Activated CD4-positive, CD25-positive, alpha-beta regulatory T cell treated with anti-CD3 and anti-CD28 coated beads, Interleukin-2, amount 50 U/mL, for 16 hours (primary cell): ENCODE data around the gene ASGR1.
A peak's percentile ranks its signal among the peaks of the same experiment; 100 is the strongest.
"Not testable (repeated sequence)": the region's sequence is repeated elsewhere in the genome, so short reads cannot be mapped to it uniquely, and the experiment has no call there.

Experiments used
- DNase-seq: peaks from one replicate; pipeline ENCODE4 v3.0.0-alpha.2; 2020; ENCODE audit warnings: low read depth, low spot score

ASGR1 gene

GRCh38 chr17:7191069-7191468, 11.9 kb upstream of the ASGR1 start:
- DNase-seq: no peak

DNA sequence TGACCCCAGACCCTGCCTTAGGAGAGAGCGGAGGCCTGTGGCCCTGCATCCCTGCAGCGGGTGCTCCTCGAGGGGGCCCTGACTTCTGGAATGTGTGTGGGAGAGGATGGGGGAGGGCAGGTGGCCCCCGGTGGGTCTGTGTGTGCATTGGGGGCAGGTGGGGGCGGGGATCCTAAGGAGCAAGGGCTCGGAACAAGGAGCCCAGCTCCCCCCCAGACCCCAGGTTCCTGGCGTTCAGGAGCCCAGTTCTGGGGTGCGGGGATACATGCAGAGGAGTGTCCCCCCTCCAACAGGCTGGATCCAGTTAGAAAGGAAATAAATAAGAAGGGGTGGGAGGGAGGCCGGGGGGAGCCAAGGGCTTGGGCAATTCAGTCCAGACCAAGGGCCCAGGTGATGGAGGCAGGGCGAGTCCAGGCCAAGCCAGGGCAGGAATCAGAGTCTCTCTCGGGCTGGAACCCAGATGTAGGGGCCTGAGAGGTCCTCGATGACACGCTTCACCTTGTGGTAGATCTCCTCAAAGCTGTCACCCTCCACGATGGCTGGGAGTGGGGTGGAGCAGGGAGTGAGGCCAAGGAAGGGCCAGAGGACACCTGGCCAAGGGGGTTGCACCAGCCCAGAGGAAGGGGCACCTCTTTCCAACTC, 11.2 kb upstream of the ASGR1 start:
- no peak for DNase-seq

DNA sequence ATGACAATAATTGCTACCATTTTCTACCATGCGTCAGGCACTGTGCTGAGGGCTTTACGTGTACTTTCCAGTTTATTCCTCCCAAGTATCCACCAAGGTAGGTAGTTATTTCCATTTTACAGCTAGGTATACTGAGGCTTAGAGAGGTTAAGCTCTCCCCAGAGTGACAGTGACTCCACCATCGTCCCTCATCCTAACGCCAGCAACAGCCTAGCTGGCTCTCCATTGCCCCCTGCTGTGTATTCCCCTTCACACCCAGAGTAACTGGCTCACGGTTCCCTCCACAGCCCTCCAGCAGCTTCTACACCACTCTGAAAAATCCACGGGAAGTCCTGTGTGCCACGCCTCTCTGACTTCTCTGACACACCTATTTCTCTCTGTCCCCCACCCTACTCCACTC, 7.1 kb upstream of the ASGR1 start:
- no peak for DNase-seq

- no peak for DNase-seq
These were observed 5.5 kb upstream of the ASGR1 start for GRCh38 chr17:7184647-7185046.

DNA sequence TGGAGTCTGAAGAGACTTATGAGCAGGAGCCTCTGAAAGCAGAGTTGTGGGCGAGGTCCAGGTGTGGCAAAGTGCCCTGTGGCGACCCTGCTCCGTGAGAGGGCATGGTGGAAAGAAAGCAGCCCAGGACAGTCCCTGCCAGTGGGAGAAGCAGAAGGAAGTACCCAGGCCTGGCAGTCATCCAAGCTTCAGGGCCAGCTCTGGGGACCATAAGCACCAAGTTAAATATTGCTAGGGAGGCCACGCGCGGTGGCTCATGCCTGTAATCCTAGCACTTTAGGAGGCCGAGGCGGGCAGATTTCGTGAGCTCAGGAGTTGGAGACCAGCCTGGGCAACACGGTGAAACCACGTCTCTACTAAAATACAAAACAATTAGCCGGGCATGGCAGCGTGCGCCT, 4.9 kb upstream of the ASGR1 start:
- no peak for DNase-seq

DNA sequence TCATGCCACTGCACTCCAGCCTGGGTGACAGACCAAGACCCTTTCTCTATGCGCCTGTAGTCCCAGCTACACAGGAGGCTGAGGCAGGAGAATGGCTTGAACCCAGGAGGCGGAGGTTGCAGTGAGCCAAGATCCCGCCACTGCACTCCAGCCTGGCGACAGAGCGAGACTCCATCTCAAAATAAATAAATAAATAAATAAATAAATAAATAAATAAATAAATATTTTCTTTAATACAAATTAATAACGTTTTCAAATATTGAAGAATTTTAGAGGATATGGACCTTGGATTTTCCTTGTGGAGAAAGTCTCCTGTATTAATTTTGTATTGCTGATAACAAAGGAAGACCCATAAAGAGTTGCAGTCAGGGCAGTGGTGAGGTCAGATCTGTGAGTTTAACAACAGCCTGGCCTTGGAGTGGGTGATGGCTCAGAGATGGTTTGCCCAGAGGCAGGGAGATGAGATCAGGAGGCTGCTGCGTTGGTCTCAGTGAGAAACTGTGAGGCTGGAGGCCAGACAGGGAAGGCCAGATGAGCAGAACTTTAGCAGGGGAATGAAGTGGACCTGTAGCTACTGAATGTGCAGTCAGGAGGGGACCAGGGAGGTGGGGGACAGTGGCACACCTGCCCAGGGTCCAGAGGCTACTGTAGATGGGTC, 4.4 kb upstream of the ASGR1 start:
- no peak for DNase-seq

- not testable (repeated sequence) for DNase-seq
These were observed 2.9 kb upstream of the ASGR1 start for GRCh38 chr17:7182101-7182500.

- DNase-seq: no peak
These were observed 225 bp downstream of the ASGR1 start for GRCh38 chr17:7178973-7179316.

- DNase-seq: no peak
These were observed 1.2 kb downstream of the ASGR1 start for GRCh38 chr17:7177954-7178477.

- DNase-seq: peak; percentile 26
These were observed 1.8 kb downstream of the ASGR1 start for GRCh38 chr17:7177191-7177953.

DNA sequence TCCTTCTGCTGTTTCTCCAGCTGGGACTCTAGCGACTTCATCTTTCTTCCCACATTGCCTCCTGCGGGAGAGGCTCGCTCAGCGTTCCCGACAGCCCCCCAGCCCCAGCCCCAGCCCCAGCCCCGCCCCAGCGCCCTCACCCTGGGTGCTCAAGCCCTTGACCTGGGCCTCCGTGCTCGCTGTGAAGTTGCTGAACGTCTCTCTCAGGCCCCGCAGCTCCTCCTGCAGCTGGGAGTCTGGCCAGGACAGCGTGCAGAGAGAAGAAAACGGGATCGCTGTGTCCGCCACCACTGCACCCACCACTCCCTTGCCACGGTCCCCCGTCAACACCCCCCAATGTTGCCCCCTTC, 2.4 kb downstream of the ASGR1 start:
- DNase-seq: no peak

GRCh38 chr17:7176107-7176840, 2.9 kb downstream of the ASGR1 start:
- no peak for DNase-seq

GRCh38 chr17:7175330-7175733, 3.8 kb downstream of the ASGR1 start:
- no peak for DNase-seq

- no peak for DNase-seq
These were observed 4.4 kb downstream of the ASGR1 start for GRCh38 chr17:7174603-7175326.

DNA sequence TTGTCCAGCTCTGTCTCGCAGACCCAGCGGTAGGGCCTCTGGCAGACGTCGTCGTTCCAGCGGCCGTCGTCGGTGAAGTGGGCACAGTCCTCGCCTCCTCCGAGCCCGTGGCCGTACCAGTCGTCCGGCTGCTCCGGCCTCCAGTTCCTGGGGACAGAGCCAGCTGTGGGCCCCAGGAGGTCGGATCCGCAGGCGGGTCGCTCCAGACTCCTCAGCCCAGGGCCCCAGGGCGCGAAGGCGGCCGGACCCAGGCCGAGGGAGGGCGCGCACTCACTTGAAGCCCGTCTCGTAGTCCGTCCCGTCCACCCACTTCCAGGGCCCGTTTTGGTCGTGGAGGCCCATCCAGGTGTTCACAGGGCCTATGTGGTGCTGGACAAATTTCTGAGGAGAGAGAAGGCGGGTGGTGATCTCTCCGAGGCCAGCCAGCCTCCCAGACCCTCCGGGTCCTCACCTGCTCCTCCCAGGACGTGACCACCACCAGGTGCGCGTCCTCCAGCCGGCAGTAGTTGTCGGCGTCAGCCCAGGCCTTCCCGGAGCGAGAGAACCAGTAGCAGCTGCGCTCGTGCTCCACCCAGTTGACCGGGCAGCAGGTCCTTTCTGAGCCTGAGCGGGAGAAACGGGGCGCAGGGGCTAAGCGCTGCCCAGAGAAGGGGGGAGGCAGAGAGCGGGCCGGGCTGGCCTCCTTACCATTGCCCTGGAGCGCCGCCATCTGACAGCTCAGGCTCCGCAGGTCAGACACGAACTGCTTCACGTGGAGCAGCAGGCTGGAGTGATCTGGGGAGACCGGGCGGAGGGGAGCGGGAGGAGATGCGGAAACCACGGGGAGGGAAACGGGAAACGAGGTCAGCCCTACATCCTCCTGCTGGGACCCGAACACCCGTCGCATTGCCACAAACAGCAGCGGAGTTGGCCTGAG, 5.2 kb downstream of the ASGR1 start:
- no peak for DNase-seq

DNA sequence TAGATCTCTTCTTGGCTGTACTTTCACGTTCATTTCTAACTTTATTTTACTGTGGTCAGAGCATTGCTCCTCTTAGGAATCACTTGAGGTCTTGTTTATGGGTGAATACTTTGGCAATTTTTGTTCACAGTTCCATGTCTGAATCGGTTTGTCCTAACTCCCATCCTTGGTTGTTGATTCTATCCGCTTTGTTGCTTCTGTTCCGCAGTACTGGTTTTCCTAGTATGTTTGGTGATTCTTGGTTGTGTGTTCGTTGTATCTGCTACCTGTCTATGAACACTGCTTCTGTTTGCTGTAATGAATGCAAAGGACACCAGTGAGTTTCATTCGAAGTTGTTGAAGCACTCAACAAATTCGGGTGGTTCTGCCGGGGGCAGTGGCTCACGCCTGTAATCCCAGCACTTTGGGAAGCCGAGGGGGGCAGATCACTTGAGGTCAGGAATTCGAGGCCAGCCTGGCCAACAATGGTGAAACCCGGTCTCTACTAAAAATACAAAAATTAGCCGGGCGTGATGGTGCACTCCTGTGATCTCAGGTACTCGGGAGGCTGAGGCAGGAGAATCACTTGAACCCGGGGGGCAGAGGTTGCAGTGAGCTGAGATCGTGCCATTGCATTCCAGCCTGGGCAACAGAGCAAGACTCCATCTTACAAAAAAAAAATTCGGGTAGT, 6.5 kb downstream of the ASGR1 start:
- DNase-seq: not testable (repeated sequence)

- DNase-seq: not testable (repeated sequence)
These were observed 9.6 kb downstream of the ASGR1 start for GRCh38 chr17:7169565-7169908.

- not testable (repeated sequence) for DNase-seq
These were observed 10.2 kb downstream of the ASGR1 start for GRCh38 chr17:7168841-7169564.

GRCh38 chr17:7167832-7168231, 11.3 kb downstream of the ASGR1 start:
- no peak for DNase-seq
